GM12878 (cell line): ENCODE data around the gene ADCY2.

Source experiments
- ASH2L ChIP-seq: fragments of 300-600, 200-600 bp; sonication (generic); IDR thresholded peaks from 2 replicates; pipeline ENCODE4 v1.6.1; 2017; ENCODE audit warnings: low read depth, mild to moderate bottlenecking, borderline replicate concordance
- CHD2 ChIP-seq: IDR thresholded peaks from 2 replicates; pipeline ENCODE4 v1.6.1; 2011; ENCODE audit warnings: low read depth, low read length, improper control_type of control experiment, borderline replicate concordance
- HCFC1 ChIP-seq: fragments of 150-350 bp; IDR thresholded peaks from 2 replicates; pipeline ENCODE4 v1.6.1; 2014; ENCODE audit warnings: low read length
- JUNB ChIP-seq: IDR thresholded peaks from 2 replicates; pipeline ENCODE4 v1.6.1; 2016; ENCODE audit warnings: antibody characterized with exemption, mild to moderate bottlenecking
- POLR2AphosphoS5 ChIP-seq: IDR thresholded peaks from 2 replicates; pipeline ENCODE4 v1.6.1; 2011; ENCODE audit warnings: mild to moderate bottlenecking, low read length, inconsistent platforms
- ZNF207 ChIP-seq: fragments of 450-650 bp; IDR thresholded peaks from 2 replicates; pipeline ENCODE4 v1.6.1; 2014; ENCODE audit warnings: antibody characterized with exemption, mild to moderate bottlenecking, borderline replicate concordance
- ZNF274 ChIP-seq: IDR thresholded peaks from one replicate; pipeline ENCODE4 v1.8.0; 2011; ENCODE audit not compliant: insufficient read length, insufficient read depth
- TF ChIP-seq, protein P1 (sequence below): IDR thresholded peaks from 2 replicates; pipeline ENCODE4 v1.6.1; 2012; ENCODE audit warnings: mild to moderate bottlenecking, low read depth, low read length
- TF ChIP-seq, protein P2 (sequence below), 3 experiments: IDR thresholded peaks in 2 of 3; conservative IDR thresholded peaks in 1 of 3; 2 replicates each; pipeline ENCODE4 v1.5.1; 2011; ENCODE audit warnings: low read depth in 3 of 3, low read length in 3 of 3, mild to moderate bottlenecking in 3 of 3, control low read depth in 2 of 3, moderate library complexity in 2 of 3, inconsistent platforms in 1 of 3, mixed read lengths in 1 of 3; ENCODE audit not compliant: control insufficient read depth in 2 of 3, insufficient read depth in 1 of 3; ENCODE audit errors: extremely low read depth in 1 of 3
- TF ChIP-seq, protein P3 (sequence below): IDR thresholded peaks from 2 replicates; pipeline ENCODE4 v1.6.1; 2012; ENCODE audit warnings: low read depth, low read length, improper control_type of control experiment

DNA sequence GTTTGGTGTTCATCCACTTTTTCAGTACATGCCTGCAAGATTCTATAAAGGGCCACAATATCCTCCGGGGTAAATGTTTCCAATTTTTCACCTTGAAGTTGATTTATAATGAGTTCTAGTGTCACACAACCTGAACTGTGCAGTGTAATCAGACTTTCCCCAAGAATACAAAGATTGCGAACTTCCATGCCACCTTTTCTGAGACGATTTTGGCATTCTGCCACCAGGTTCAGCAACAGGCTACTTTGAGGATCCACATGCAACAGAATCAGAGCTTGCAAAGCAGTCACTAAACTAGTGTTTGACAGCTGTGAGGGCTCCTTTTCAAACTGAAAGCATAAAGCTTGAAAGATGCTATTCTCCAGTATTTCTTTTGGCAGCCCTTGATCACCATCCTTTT is 471.3 kb downstream of the ADCY2 start:
- TF ChIP-seq POLR2AphosphoS5 (no peak), ASH2L (no peak), JUNB (no peak), ZNF207 (no peak), CHD2 (no peak), ZNF274 (no peak), HCFC1 (no peak)
- TF ChIP-seq, protein P1, sequence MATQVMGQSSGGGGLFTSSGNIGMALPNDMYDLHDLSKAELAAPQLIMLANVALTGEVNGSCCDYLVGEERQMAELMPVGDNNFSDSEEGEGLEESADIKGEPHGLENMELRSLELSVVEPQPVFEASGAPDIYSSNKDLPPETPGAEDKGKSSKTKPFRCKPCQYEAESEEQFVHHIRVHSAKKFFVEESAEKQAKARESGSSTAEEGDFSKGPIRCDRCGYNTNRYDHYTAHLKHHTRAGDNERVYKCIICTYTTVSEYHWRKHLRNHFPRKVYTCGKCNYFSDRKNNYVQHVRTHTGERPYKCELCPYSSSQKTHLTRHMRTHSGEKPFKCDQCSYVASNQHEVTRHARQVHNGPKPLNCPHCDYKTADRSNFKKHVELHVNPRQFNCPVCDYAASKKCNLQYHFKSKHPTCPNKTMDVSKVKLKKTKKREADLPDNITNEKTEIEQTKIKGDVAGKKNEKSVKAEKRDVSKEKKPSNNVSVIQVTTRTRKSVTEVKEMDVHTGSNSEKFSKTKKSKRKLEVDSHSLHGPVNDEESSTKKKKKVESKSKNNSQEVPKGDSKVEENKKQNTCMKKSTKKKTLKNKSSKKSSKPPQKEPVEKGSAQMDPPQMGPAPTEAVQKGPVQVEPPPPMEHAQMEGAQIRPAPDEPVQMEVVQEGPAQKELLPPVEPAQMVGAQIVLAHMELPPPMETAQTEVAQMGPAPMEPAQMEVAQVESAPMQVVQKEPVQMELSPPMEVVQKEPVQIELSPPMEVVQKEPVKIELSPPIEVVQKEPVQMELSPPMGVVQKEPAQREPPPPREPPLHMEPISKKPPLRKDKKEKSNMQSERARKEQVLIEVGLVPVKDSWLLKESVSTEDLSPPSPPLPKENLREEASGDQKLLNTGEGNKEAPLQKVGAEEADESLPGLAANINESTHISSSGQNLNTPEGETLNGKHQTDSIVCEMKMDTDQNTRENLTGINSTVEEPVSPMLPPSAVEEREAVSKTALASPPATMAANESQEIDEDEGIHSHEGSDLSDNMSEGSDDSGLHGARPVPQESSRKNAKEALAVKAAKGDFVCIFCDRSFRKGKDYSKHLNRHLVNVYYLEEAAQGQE: no peak
- TF ChIP-seq, protein P2, sequence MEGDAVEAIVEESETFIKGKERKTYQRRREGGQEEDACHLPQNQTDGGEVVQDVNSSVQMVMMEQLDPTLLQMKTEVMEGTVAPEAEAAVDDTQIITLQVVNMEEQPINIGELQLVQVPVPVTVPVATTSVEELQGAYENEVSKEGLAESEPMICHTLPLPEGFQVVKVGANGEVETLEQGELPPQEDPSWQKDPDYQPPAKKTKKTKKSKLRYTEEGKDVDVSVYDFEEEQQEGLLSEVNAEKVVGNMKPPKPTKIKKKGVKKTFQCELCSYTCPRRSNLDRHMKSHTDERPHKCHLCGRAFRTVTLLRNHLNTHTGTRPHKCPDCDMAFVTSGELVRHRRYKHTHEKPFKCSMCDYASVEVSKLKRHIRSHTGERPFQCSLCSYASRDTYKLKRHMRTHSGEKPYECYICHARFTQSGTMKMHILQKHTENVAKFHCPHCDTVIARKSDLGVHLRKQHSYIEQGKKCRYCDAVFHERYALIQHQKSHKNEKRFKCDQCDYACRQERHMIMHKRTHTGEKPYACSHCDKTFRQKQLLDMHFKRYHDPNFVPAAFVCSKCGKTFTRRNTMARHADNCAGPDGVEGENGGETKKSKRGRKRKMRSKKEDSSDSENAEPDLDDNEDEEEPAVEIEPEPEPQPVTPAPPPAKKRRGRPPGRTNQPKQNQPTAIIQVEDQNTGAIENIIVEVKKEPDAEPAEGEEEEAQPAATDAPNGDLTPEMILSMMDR (IDR thresholded peaks at IDR 0.05 in 2 of 3, conservative IDR thresholded peaks at IDR 0.05 in 1 of 3; ENCODE audit: control insufficient read depth in 2 of 3, extremely low read depth in 1 of 3, insufficient read depth in 1 of 3, low read depth in 3 of 3, low read length in 3 of 3): no peak
- TF ChIP-seq, protein P3, sequence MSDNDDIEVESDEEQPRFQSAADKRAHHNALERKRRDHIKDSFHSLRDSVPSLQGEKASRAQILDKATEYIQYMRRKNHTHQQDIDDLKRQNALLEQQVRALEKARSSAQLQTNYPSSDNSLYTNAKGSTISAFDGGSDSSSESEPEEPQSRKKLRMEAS: no peak
